Vagina (tissue), 2 donors: ENCODE results near the gene DNAJC11. TPM values are rescaled to one million over a fixed set of nuclear protein-coding genes. Genes with fewer than 3 reads are reported as not detected.

Source experiments
- DNase-seq, 2 donors: peaks; one replicate each; pipeline ENCODE4 v3.0.0-alpha.2; 2017; ENCODE audit errors: extremely low spot score in 2 of 2
- H3K27ac ChIP-seq: fragments of 200-600 bp; sonication (generic); one replicate; pipeline ENCODE4 v1.5.1; 2019
- H3K27me3 ChIP-seq: fragments of 200-600 bp; sonication (generic); one replicate; pipeline ENCODE4 v1.5.1; 2019
- H3K36me3 ChIP-seq, 2 donors: fragments of 200-600 bp; sonication (generic); one replicate each; pipeline ENCODE4 v1.5.1; 2017 to 2019
- H3K4me1 ChIP-seq: fragments of 200-600 bp; sonication (generic); one replicate; pipeline ENCODE4 v1.5.1; 2019
- H3K4me3 ChIP-seq, 2 donors: fragments of 200-600 bp; sonication (generic); 1 replicate in 1 of 2; 2 replicates in 1 of 2; pipeline ENCODE4 v1.5.1; 2016 to 2019
- H3K9me3 ChIP-seq: fragments of 200-600 bp; sonication (generic); one replicate; pipeline ENCODE4 v1.5.1; 2019
- CTCF ChIP-seq, 3 experiments: fragments of 450-650 bp in 2 of 3; fragments of 200-600 bp in 1 of 3; sonication (generic) in 1 of 3; IDR thresholded peaks; one replicate each; pipeline ENCODE4 v1.5.1; 2017 to 2019; ENCODE audit warnings: antibody characterized with exemption in 3 of 3, mild to moderate bottlenecking in 2 of 3, moderate library complexity in 2 of 3
- POLR2A ChIP-seq, 2 donors: fragments of 450-650 bp; IDR thresholded peaks; one replicate each; pipeline ENCODE4 v1.6.1; 2017; ENCODE audit warnings: antibody characterized with exemption in 2 of 2, mild to moderate bottlenecking in 2 of 2, moderate library complexity in 2 of 2
- POLR2AphosphoS5 ChIP-seq, 2 donors: sonication (generic); formaldehyde crosslinking; IDR thresholded peaks; one replicate each; pipeline ENCODE4 v1.9.0; 2017; ENCODE audit warnings: antibody characterized with exemption in 2 of 2, mild to moderate bottlenecking in 2 of 2, low read depth in 1 of 2; ENCODE audit not compliant: insufficient read depth in 1 of 2
- intact Hi-C: fragments of 100-400 bp; cut with DNase I; formaldehyde crosslinking; loops from one replicate; pipeline ENCODE4 v1.15.1; 2023
- total RNA-seq: library from RNA; depleted of rRNA; stranded (reverse); fragments of >200 nt; gene quantifications from one replicate; pipeline ENCODE4 v1.2.3, GENCODE V29; 2016

The DNAJC11 gene
- total RNA-seq, 1 donor from 2014 or later, result 29.2 TPM

- H3K9me3 ChIP-seq, result no peaks in the 10 kb centered on the region
- no peak for DNase-seq
Measured at GRCh38 chr1:6730880-6731279, 29.3 kb upstream of the DNAJC11 start.

GRCh38 chr1:6730473-6730872, 28.9 kb upstream of the DNAJC11 start:
- TF ChIP-seq POLR2A (IDR thresholded peaks at IDR 0.05) (no peak), CTCF (IDR thresholded peaks at IDR 0.05) (no peak), POLR2AphosphoS5 (IDR thresholded peaks at IDR 0.05; ENCODE audit: insufficient read depth in 1 of 2, low read depth in 1 of 2) (no peak)
- intact Hi-C loops, result no loop called here
- H3K27ac ChIP-seq, result no peak overlapping the region
- DNase-seq, result no peak
- H3K4me3 ChIP-seq, result no peak overlapping the region
- H3K36me3 ChIP-seq, result no peaks in the 10 kb centered on the region
- no peaks in the 10 kb centered on the region for H3K4me1 ChIP-seq
- H3K27me3 ChIP-seq, result no peaks in the 10 kb centered on the region
- no peaks in the 10 kb centered on the region for H3K9me3 ChIP-seq

More at GRCh38 chr1:6730880-6731279, 29.3 kb upstream of the DNAJC11 start:
- Histone ChIP-seq H3K4me1 (no peaks in the 10 kb centered on the region), H3K36me3 (no peaks in the 10 kb centered on the region), H3K27ac (no peak overlapping the region), H3K4me3 (no peak overlapping the region), H3K27me3 (no peaks in the 10 kb centered on the region)
- intact Hi-C loops, result no loop called here
- TF ChIP-seq CTCF (IDR thresholded peaks at IDR 0.05), result no peak
- TF ChIP-seq POLR2A (IDR thresholded peaks at IDR 0.05), result no peak
- TF ChIP-seq POLR2AphosphoS5 (IDR thresholded peaks at IDR 0.05; ENCODE audit: insufficient read depth in 1 of 2, low read depth in 1 of 2), result no peak

DNA sequence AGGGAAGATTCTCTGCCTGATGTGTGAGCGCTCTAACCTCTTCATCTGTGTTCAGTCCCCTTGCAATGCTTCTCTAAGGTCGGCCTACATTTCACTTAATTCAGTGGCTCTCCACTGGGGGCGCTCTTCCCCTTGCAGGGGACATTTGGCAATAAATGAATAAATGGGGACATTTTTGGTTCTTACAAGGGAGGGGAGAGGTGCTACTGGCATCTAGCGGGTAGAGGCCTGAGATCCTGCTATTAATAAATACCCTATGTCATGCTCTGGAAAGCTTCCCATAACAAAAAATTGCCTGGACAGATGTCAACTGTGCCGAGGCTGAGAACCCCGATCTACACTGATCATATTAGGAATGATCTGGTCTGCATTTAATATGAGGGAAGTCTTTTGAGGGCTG, 25.9 kb upstream of the DNAJC11 start:
- Histone ChIP-seq H3K9me3 (no peaks in the 10 kb centered on the region), H3K4me3 (no peak overlapping the region), H3K36me3 (no peaks in the 10 kb centered on the region), H3K27me3 (no peaks in the 10 kb centered on the region), H3K4me1 (no peaks in the 10 kb centered on the region), H3K27ac (no peak overlapping the region)
- TF ChIP-seq POLR2AphosphoS5 (IDR thresholded peaks at IDR 0.05; ENCODE audit: insufficient read depth in 1 of 2, low read depth in 1 of 2), result no peak
- TF ChIP-seq CTCF (IDR thresholded peaks at IDR 0.05), result peak in 2 of 3 experiments; percentile 59 to 84
- no peak for TF ChIP-seq POLR2A (IDR thresholded peaks at IDR 0.05)
- intact Hi-C loops, result loop anchor here (5.0 to 10.0 kb wide), 2 partner anchors 340 to 907 kb away; no protein-coding TSS in a partner anchor
- no peak for DNase-seq

- Histone ChIP-seq H3K27me3 (no peaks in the 10 kb centered on the region), H3K4me3 (no peak overlapping the region), H3K36me3 (no peaks in the 10 kb centered on the region), H3K27ac (no peak overlapping the region), H3K9me3 (no peaks in the 10 kb centered on the region), H3K4me1 (no peaks in the 10 kb centered on the region)
- intact Hi-C loops, result loop anchor here (5.0 to 10.0 kb wide), 2 partner anchors 341 to 909 kb away; no protein-coding TSS in a partner anchor
- TF ChIP-seq CTCF (IDR thresholded peaks at IDR 0.05) (no peak), POLR2AphosphoS5 (IDR thresholded peaks at IDR 0.05; ENCODE audit: insufficient read depth in 1 of 2, low read depth in 1 of 2) (no peak), POLR2A (IDR thresholded peaks at IDR 0.05) (no peak)
- DNase-seq, result no peak
Measured at GRCh38 chr1:6726253-6726652, 24.6 kb upstream of the DNAJC11 start.

DNA sequence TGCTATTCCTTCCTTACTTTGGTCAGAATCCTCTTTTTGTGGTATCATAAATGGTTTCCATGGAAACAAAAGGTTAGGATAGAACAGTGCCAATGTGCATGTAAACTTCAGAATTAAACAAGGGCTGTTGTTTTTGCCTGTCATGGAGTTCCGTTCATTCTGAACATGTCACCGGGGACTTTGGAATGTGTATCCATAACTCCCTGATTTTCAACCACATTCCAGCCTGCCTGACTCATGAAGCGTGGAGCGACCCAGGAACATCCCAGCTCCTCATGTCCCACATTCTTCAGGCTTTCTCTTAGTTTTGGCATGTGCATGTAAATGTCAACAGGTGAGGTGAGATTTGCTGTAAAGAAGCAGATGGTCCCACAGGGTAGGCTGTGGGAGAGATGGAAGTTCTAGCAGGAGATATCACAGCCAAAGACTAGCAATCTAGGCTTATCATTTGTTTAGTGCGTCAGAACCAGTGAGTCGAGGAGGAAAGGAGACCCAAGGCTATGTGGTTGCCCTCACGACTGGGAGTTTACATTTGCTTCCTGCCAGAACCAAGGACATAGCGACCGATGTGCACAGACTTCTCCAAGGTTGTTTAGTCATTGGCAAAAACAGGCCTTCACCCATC, 23.0 kb upstream of the DNAJC11 start:
- no peak for DNase-seq
- TF ChIP-seq CTCF (IDR thresholded peaks at IDR 0.05) (no peak), POLR2A (IDR thresholded peaks at IDR 0.05) (no peak), POLR2AphosphoS5 (IDR thresholded peaks at IDR 0.05; ENCODE audit: insufficient read depth in 1 of 2, low read depth in 1 of 2) (no peak)
- no peak overlapping the region for H3K27ac ChIP-seq
- H3K4me1 ChIP-seq, result no peaks in the 10 kb centered on the region
- intact Hi-C loops, result loop anchor here (5.0 to 10.0 kb wide), 2 partner anchors 343 to 910 kb away; no protein-coding TSS in a partner anchor
- no peak overlapping the region for H3K4me3 ChIP-seq
- H3K36me3 ChIP-seq, result no peaks in the 10 kb centered on the region
- H3K27me3 ChIP-seq, result no peaks in the 10 kb centered on the region
- no peaks in the 10 kb centered on the region for H3K9me3 ChIP-seq
